RPMI7951 (cell line): ENCODE results near the gene CNN2. TPM values are rescaled to one million over a fixed set of nuclear protein-coding genes. Genes with fewer than 3 reads are reported as not detected.

ENCODE experiments used
- DNase-seq: peaks from one replicate; pipeline ENCODE4 v3.0.0-alpha.2; 2012; ENCODE audit warnings: low read depth
- total RNA-seq: library from RNA; depleted of rRNA; stranded (reverse); fragments of >200 nt; shearing (Covaris generic); gene quantifications from 2 replicates; pipeline ENCODE4 v1.2.3, GENCODE V29; 2014; rRNA removed

The CNN2 gene
- total RNA-seq, 1 experiment from 2014 or later = 179 TPM

DNA sequence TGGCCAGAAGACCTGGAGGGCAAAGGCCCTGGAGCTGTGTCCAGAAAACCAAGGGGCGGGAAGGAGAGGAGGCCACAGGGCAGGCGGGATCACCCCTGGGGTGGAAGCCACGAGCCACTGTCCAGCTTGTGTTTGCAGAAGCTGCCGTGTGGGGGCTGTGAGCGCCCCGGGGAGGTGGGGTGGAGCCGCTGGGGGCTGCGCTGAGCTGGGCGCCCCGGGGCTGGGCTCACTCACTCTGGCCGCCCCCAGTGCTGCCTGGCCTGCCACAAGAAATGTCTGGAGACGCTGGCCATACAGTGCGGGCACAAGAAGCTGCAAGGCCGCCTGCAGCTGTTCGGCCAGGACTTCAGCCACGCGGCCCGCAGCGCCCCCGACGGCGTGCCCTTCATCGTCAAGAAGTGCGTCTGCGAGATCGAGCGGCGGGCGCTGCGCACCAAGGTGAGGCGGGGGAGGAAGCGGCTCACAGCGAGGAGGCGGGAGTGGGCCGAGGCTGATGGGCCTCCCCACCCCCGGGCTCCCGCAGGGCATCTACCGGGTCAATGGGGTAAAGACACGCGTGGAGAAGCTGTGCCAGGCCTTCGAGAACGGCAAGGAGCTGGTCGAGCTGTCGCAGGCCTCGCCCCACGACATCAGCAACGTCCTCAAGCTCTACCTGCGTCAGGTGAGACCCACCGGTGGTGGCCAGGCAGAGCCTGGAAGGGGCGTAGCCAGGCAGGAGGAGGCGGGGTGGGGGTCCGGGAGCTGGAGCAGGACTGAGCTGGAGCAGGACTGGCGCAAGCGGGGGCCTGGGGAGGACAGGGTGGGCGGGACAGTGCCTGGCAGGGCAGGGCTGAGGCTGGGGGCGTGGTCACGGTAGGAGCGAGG lies 55.1 kb downstream of the CNN2 start:
- no peak for DNase-seq

- peak; percentile 57 for DNase-seq
These were observed 55.9 kb downstream of the CNN2 start for GRCh38 chr19:1082165-1082927.

GRCh38 chr19:1082928-1083816 lies 56.8 kb downstream of the CNN2 start:
- no peak for DNase-seq

GRCh38 chr19:1084024-1084868 lies 57.8 kb downstream of the CNN2 start:
- no peak for DNase-seq

GRCh38 chr19:1085053-1085658 lies 58.7 kb downstream of the CNN2 start:
- no peak for DNase-seq

GRCh38 chr19:1085676-1086442 lies 59.5 kb downstream of the CNN2 start:
- DNase-seq = no peak

DNA sequence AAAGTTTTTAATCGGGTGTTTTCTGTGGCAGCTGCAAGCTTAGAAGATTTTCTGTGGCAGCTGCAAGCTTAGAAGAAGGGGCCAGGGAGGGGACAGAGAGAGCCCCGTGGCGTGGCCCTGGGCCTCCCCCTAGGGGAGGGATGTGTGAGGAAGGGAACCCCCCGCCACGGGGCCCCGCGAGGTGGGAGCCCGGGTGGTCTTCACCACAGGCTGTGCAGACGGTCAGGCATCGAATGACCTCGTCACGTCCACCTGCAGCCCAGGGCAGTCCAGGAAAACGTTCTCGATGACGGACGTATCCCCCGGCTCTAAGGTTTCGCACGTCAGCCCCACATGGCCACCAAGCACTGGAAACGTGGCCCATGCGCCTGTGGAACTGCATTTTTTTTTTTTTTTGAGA lies 60.2 kb downstream of the CNN2 start:
- no peak for DNase-seq

DNA sequence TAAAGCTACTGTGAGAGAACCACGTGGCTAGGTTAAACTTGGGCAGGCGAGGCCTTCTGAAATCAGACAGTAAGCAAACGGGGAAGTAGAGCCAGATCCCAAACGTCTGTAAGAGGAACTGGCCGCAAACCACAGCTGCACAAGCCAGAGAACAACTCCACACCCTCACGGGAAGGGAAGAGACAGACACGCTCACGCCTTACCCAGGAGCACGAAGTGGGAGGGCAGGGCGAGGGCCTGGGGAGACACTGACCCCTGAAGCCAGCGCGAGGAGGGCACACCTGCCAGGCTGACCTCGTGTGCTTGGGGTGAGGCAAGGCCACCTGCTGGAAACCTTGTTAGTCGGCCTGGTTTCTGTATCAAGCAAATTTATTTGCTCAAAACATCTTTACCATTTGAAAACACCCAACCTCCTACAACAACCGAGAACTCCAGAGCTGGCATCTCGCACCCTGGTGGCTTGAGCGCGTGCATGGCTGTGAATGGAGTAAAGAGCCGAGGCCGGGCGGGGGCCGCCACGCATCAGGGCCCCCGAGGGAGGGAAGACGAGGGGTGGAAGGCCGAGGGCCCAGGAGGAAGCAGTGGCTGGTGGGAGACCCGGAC lies 61.5 kb downstream of the CNN2 start:
- no peak for DNase-seq

- no peak for DNase-seq
These were observed 62.1 kb downstream of the CNN2 start for GRCh38 chr19:1088416-1089010.

Other genes with a start within 250 kb of the CNN2 start
- 112 and 121 TPM in 2 replicates for gene PTBP1, start 229.2 kb upstream of the CNN2 start, total RNA-seq
- not detected in 2 replicates for gene PLPPR3, start 204.7 kb upstream of the CNN2 start, total RNA-seq
- not detected in 2 replicates for gene AZU1, start 198.8 kb upstream of the CNN2 start, total RNA-seq
- not detected in 2 replicates for gene PRTN3, start 185.6 kb upstream of the CNN2 start, total RNA-seq
- not detected in 2 replicates for gene ELANE, start 174.3 kb upstream of the CNN2 start, total RNA-seq
- gene CFD, start 166.9 kb upstream of the CNN2 start, total RNA-seq = 0.29 and 0.60 TPM in 2 replicates
- 15.1 and 16.5 TPM in 2 replicates for gene MED16, start 133.4 kb upstream of the CNN2 start, total RNA-seq
- gene RNU6-9, start 133.1 kb upstream of the CNN2 start, total RNA-seq = not detected in 2 replicates
- 19.7 and 29.3 TPM in 2 replicates for gene R3HDM4, start 113.4 kb upstream of the CNN2 start, total RNA-seq
- gene KISS1R, start 109.3 kb upstream of the CNN2 start, total RNA-seq = not detected in 2 replicates
- 5.3 and 5.6 TPM in 2 replicates for gene ARID3A, start 100.6 kb upstream of the CNN2 start, total RNA-seq
- 47.7 and 67.0 TPM in 2 replicates for gene WDR18, start 42.3 kb upstream of the CNN2 start, total RNA-seq
- gene GRIN3B, start 26.2 kb upstream of the CNN2 start, total RNA-seq = 0.20 and 0.24 TPM in 2 replicates
- 46.9 and 58.0 TPM in 2 replicates for gene TMEM259, start 5.5 kb upstream of the CNN2 start, total RNA-seq
- gene RNU6-2, start 5.1 kb upstream of the CNN2 start, total RNA-seq = not detected in 2 replicates
- gene ABCA7, start 13.5 kb downstream of the CNN2 start, total RNA-seq = 1.5 and 3.4 TPM in 2 replicates
- 0.98 and 1.3 TPM in 2 replicates for gene ARHGAP45, start 40.6 kb downstream of the CNN2 start, total RNA-seq
- 128 and 158 TPM in 2 replicates for gene POLR2E, start 68.8 kb downstream of the CNN2 start, total RNA-seq
- 386 and 470 TPM in 2 replicates for gene GPX4, start 77.4 kb downstream of the CNN2 start, total RNA-seq
- gene SBNO2, start 147.7 kb downstream of the CNN2 start, total RNA-seq = 12.1 and 16.3 TPM in 2 replicates
- gene STK11, start 179.2 kb downstream of the CNN2 start, total RNA-seq = 19.8 and 34.9 TPM in 2 replicates
- gene CBARP, start 211.4 kb downstream of the CNN2 start, total RNA-seq = 0.48 and 0.88 TPM in 2 replicates
- 41.8 and 78.0 TPM in 2 replicates for gene ATP5F1D, start 215.1 kb downstream of the CNN2 start, total RNA-seq
- gene MIDN, start 222.0 kb downstream of the CNN2 start, total RNA-seq = 3.2 and 4.1 TPM in 2 replicates
- gene CIRBP, start 242.7 kb downstream of the CNN2 start, total RNA-seq = 44.2 and 66.8 TPM in 2 replicates
- 57.6 and 92.0 TPM in 2 replicates for gene FAM174C, start 248.9 kb downstream of the CNN2 start, total RNA-seq